GM12878 (cell line): Measurements from ENCODE around the gene CDC6. TPM values are rescaled to one million over a fixed set of nuclear protein-coding genes. Genes with fewer than 3 reads are reported as not detected.

ENCODE experiments used
- ATAC-seq: fragments of 200-7000 bp; cut with Tn5 transposase; 3 replicates; pipeline ENCODE4 v1.9.1; 2020; ENCODE audit warnings: mild to moderate bottlenecking, moderate library complexity
- BruUV-seq: library from RNA; stranded (reverse); fragments of 400-500 nt; replicated peaks from 2 replicates; lab custom pipeline; 2021; lab: Mats Ljungman, UMichigan
- CTCF ChIA-PET: fragments of 300-600 bp; sonication (Branson Sonifier 250); formaldehyde crosslinking; extraction: SDS; loops from one replicate; lab custom pipeline; 2021; ENCODE audit warnings: inconsistent platforms; lab: Yijun Ruan, JAX
- POLR2A ChIA-PET: fragments of 350-600 bp; formaldehyde crosslinking; extraction: SDS; loops from one replicate; lab custom pipeline; 2021; ENCODE audit warnings: inconsistent platforms; lab: Charles Lee
- RAD21 ChIA-PET: fragments of 300-600 bp; sonication (Branson Sonifier 250); formaldehyde crosslinking; loops from one replicate; lab custom pipeline; 2023; ENCODE audit warnings: antibody characterized with exemption; ENCODE audit not compliant: unreplicated experiment; lab: Charles Lee
- SMC1A ChIA-PET: fragments of 300-600 bp; sonication (Branson Sonifier 250); formaldehyde crosslinking; loops from one replicate; lab custom pipeline; 2023; ENCODE audit not compliant: unreplicated experiment, uncharacterized antibody; lab: Charles Lee
- DNase-seq: peaks from one replicate; pipeline ENCODE4 v3.0.0-alpha.2; 2011; ENCODE audit warnings: low read depth, low spot score
- FAIRE-seq: peaks from 3 replicates; lab custom pipeline; 2011; peaks lifted over from hg19 to GRCh38; lab: Jason Lieb, UNC
- H2AFZ ChIP-seq: 2 replicates; pipeline ENCODE4 v1.6.0; 2011; ENCODE audit warnings: low read depth, low read length, control low read depth; ENCODE audit not compliant: control insufficient read depth
- H3K27ac ChIP-seq: 2 replicates; pipeline ENCODE4 v1.5.1; 2011; ENCODE audit warnings: control low read depth; ENCODE audit not compliant: control insufficient read depth, insufficient read depth
- H3K27me3 ChIP-seq, 2 experiments: replicated peaks in 1 of 2; 2 replicates each; pipeline versions ENCODE4 v1.6.0 to v1.6.1; 2011; ENCODE audit warnings: low read length in 1 of 2; ENCODE audit not compliant: control insufficient read depth in 2 of 2, insufficient read depth in 2 of 2
- H3K36me3 ChIP-seq, 2 experiments: 2 replicates each; pipeline ENCODE4 v1.5.1; 2011; ENCODE audit warnings: low read length in 1 of 2; ENCODE audit not compliant: control insufficient read depth in 2 of 2, insufficient read depth in 2 of 2
- H3K4me1 ChIP-seq: 2 replicates; pipeline ENCODE4 v1.6.1; 2011; ENCODE audit warnings: mild to moderate bottlenecking, low read length, moderate library complexity, mixed read lengths; ENCODE audit not compliant: control insufficient read depth, insufficient read depth
- H3K4me2 ChIP-seq: 2 replicates; pipeline ENCODE4 v1.6.0; 2011; ENCODE audit warnings: control low read depth; ENCODE audit not compliant: control insufficient read depth, insufficient read depth
- H3K4me3 ChIP-seq: fragments of 200-600 bp; sonication (generic); 2 replicates; pipeline ENCODE4 v1.5.1; 2016
- H3K79me2 ChIP-seq: 2 replicates; pipeline ENCODE4 v1.6.0; 2011; ENCODE audit warnings: low read length; ENCODE audit not compliant: control insufficient read depth, insufficient read depth
- H3K9ac ChIP-seq: 2 replicates; pipeline ENCODE4 v1.8.0; 2011; ENCODE audit warnings: low read length, control low read depth, mixed read lengths; ENCODE audit not compliant: control insufficient read depth, insufficient read depth
- H3K9me3 ChIP-seq: replicated peaks from 3 replicates; pipeline ENCODE4 v1.5.1; 2011; ENCODE audit warnings: mild to moderate bottlenecking, low read length; ENCODE audit not compliant: control insufficient read depth, insufficient read depth
- H4K20me1 ChIP-seq: 2 replicates; pipeline ENCODE4 v1.6.0; 2011; ENCODE audit not compliant: control insufficient read depth, insufficient read depth
- BRCA1 ChIP-seq: IDR thresholded peaks from 2 replicates; pipeline ENCODE4 v1.6.1; 2011; ENCODE audit warnings: low read depth, low read length, improper control_type of control experiment
- MYC ChIP-seq: IDR thresholded peaks from 2 replicates; pipeline ENCODE4 v1.6.1; 2011; ENCODE audit warnings: mild to moderate bottlenecking, low read length, moderate library complexity, inconsistent platforms; ENCODE audit not compliant: insufficient read depth, insufficient replicate concordance, insufficient read length, severe bottlenecking
- NR2F1 ChIP-seq: fragments of 450-650 bp; conservative IDR thresholded peaks from 2 replicates; pipeline ENCODE4 v1.6.1; 2017; ENCODE audit warnings: mild to moderate bottlenecking
- PAX5 ChIP-seq: IDR thresholded peaks from 2 replicates; pipeline ENCODE4 v1.6.1; 2011; ENCODE audit warnings: low read depth, low read length, borderline replicate concordance
- PAX8 ChIP-seq: fragments of 450-650 bp; IDR thresholded peaks from 2 replicates; pipeline ENCODE4 v1.6.1; 2017; ENCODE audit warnings: mild to moderate bottlenecking, moderate library complexity
- RAD21 ChIP-seq: IDR thresholded peaks from 2 replicates; pipeline ENCODE4 v1.6.1; 2011; ENCODE audit warnings: mild to moderate bottlenecking, low read depth, low read length, moderate library complexity; ENCODE audit not compliant: insufficient read depth
- USF1 ChIP-seq: IDR thresholded peaks from 2 replicates; pipeline ENCODE4 v1.6.1; 2011; ENCODE audit warnings: borderline replicate concordance, low read depth, mild to moderate bottlenecking, moderate library complexity, mixed read lengths, low read length; ENCODE audit not compliant: insufficient read depth; ENCODE audit errors: extremely low read length
- ZNF207 ChIP-seq: fragments of 450-650 bp; IDR thresholded peaks from 2 replicates; pipeline ENCODE4 v1.6.1; 2014; ENCODE audit warnings: antibody characterized with exemption, mild to moderate bottlenecking, borderline replicate concordance
- WGBS: methylation state at CpG from one replicate; pipeline ENCODE4 v1.1.6; 2016; ENCODE audit warnings: low lambda C conversion rate; ENCODE audit not compliant: insufficient replicate concordance, insufficient coverage; ENCODE audit errors: missing lambda C conversion rate; 5-methylcytosine and 5-hydroxymethylcytosine counted together
- in situ Hi-C: fragments of 300-500 bp; cut with MboI; formaldehyde crosslinking; loops from 9 replicates; pipeline ENCODE4 v1.14.3; 2018; ENCODE audit warnings: mixed read lengths
- intact Hi-C: fragments of 100-400 bp; cut with micrococcal nuclease; formaldehyde crosslinking; loops from one replicate; pipeline ENCODE4 v1.14.2; 2022; ENCODE audit not compliant: unreplicated experiment
- polyA plus RNA-seq, 11 experiments: library from polyadenylated mRNA; depleted of rRNA in 4 of 11; unstranded in 6 of 11; stranded (reverse) in 5 of 11; fragments of >200 nt; fragmentation: Nextera tagmentation in 4 of 11; fragmentation: Illumina TruSeq in 1 of 11; extraction: Ambion mirVana in 4 of 11; extraction: Trizol in 1 of 11; gene quantifications; 1 replicate in 1 of 11; 2 replicates in 10 of 11; pipeline versions ENCODE4 v1.2.1 to v1.2.3, GENCODE V29; 2011 to 2016; ENCODE audit warnings: inconsistent platforms in 2 of 11, missing spikeins in 2 of 11, low read depth in 1 of 11
- total RNA-seq, 4 experiments: library from RNA; depleted of rRNA in 3 of 4; stranded (reverse); fragments of >200 nt in 3 of 4; fragmentation: Illumina TruSeq in 1 of 4; extraction: Trizol in 1 of 4; gene quantifications; 2 replicates each; pipeline versions ENCODE4 v1.2.1 to v1.2.3, GENCODE V29; 2013 to 2021
- TF ChIP-seq, protein P1 (sequence below): fragments of 450-650 bp; IDR thresholded peaks from 2 replicates; pipeline ENCODE4 v1.6.1; 2017; ENCODE audit warnings: mild to moderate bottlenecking, moderate library complexity
- TF ChIP-seq, protein P2 (sequence below): fragments of 450-650 bp; IDR thresholded peaks from 2 replicates; pipeline ENCODE4 v1.6.1; 2017; ENCODE audit warnings: mild to moderate bottlenecking
- TF ChIP-seq, protein P3 (sequence below): fragments of 450-650 bp; IDR thresholded peaks from 2 replicates; pipeline ENCODE4 v1.6.1; 2017; ENCODE audit warnings: borderline replicate concordance

Gene CDC6
- total and polyA plus RNA-seq, 10 of the 15 experiments (the other 5 are each of a cell fraction or from before 2014, with no cell fraction given) = 13.3 to 60.9 (median 47.6) TPM

DNA sequence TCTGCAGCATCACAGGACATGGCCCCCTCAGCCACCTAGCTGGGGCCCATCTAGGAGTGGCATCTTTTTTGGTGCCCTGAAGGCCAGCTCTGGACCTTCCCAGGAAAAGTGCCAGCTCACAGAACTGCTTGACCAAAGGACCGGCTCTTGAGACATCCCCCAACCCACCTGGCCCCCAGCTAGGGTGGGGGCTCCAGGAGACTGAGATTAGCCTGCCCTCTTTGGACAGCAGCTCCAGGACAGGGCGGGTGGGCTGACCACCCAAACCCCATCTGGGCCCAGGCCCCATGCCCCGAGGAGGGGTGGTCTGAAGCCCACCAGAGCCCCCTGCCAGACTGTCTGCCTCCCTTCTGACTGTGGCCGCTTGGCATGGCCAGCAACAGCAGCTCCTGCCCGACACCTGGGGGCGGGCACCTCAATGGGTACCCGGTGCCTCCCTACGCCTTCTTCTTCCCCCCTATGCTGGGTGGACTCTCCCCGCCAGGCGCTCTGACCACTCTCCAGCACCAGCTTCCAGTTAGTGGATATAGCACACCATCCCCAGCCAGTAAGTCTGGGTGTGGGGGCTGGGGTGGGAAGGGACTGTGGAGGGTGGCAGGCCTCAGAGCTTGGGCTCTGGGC lies 43.3 kb downstream of the CDC6 start:
- H3K36me3 ChIP-seq = peaks cover 19 to 24% of the 10 kb centered on the region in 2 experiments; a peak in 3 of 4 replicates
- no peaks in the 10 kb centered on the region for H3K9me3 ChIP-seq
- no peak overlapping the region for H3K4me3 ChIP-seq
- in situ Hi-C loops = no loop called here
- no TSS peak for BruUV-seq
- peaks cover 85% of the 10 kb centered on the region for H3K79me2 ChIP-seq
- intact Hi-C loops = loop anchor here (1.0 kb wide), 1 partner anchor 10 kb away; no protein-coding TSS in a partner anchor
- H2AFZ ChIP-seq = no peak overlapping the region
- no peaks in the 10 kb centered on the region for H4K20me1 ChIP-seq
- TF ChIP-seq USF1 (no peak), BRCA1 (no peak), PAX5 (no peak), MYC (no peak), PAX8 (no peak), ZNF207 (no peak), RAD21 (no peak), NR2F1 (no peak)
- TF ChIP-seq, protein P1, sequence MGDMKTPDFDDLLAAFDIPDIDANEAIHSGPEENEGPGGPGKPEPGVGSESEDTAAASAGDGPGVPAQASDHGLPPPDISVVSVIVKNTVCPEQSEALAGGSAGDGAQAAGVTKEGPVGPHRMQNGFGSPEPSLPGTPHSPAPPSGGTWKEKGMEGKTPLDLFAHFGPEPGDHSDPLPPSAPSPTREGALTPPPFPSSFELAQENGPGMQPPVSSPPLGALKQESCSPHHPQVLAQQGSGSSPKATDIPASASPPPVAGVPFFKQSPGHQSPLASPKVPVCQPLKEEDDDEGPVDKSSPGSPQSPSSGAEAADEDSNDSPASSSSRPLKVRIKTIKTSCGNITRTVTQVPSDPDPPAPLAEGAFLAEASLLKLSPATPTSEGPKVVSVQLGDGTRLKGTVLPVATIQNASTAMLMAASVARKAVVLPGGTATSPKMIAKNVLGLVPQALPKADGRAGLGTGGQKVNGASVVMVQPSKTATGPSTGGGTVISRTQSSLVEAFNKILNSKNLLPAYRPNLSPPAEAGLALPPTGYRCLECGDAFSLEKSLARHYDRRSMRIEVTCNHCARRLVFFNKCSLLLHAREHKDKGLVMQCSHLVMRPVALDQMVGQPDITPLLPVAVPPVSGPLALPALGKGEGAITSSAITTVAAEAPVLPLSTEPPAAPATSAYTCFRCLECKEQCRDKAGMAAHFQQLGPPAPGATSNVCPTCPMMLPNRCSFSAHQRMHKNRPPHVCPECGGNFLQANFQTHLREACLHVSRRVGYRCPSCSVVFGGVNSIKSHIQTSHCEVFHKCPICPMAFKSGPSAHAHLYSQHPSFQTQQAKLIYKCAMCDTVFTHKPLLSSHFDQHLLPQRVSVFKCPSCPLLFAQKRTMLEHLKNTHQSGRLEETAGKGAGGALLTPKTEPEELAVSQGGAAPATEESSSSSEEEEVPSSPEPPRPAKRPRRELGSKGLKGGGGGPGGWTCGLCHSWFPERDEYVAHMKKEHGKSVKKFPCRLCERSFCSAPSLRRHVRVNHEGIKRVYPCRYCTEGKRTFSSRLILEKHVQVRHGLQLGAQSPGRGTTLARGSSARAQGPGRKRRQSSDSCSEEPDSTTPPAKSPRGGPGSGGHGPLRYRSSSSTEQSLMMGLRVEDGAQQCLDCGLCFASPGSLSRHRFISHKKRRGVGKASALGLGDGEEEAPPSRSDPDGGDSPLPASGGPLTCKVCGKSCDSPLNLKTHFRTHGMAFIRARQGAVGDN = no peak
- TF ChIP-seq, protein P2, sequence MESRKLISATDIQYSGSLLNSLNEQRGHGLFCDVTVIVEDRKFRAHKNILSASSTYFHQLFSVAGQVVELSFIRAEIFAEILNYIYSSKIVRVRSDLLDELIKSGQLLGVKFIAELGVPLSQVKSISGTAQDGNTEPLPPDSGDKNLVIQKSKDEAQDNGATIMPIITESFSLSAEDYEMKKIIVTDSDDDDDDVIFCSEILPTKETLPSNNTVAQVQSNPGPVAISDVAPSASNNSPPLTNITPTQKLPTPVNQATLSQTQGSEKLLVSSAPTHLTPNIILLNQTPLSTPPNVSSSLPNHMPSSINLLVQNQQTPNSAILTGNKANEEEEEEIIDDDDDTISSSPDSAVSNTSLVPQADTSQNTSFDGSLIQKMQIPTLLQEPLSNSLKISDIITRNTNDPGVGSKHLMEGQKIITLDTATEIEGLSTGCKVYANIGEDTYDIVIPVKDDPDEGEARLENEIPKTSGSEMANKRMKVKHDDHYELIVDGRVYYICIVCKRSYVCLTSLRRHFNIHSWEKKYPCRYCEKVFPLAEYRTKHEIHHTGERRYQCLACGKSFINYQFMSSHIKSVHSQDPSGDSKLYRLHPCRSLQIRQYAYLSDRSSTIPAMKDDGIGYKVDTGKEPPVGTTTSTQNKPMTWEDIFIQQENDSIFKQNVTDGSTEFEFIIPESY = no peak
- TF ChIP-seq, protein P3, sequence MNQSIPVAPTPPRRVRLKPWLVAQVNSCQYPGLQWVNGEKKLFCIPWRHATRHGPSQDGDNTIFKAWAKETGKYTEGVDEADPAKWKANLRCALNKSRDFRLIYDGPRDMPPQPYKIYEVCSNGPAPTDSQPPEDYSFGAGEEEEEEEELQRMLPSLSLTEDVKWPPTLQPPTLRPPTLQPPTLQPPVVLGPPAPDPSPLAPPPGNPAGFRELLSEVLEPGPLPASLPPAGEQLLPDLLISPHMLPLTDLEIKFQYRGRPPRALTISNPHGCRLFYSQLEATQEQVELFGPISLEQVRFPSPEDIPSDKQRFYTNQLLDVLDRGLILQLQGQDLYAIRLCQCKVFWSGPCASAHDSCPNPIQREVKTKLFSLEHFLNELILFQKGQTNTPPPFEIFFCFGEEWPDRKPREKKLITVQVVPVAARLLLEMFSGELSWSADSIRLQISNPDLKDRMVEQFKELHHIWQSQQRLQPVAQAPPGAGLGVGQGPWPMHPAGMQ = no peak
- peak overlapping the region; percentile 54; the same call in 1 of the 2 replicates for H3K27ac ChIP-seq
- DNase-seq (no peak), ATAC-seq (no peak), FAIRE-seq (no peak)
- WGBS = 93% methylated on average over 9 of the region's 10 CpGs
- ChIA-PET CTCF (interaction anchor here (1.1 kb wide), 1 partner anchor 245 kb away, joined by 3 read pairs; no protein-coding TSS in a partner anchor), POLR2A (interaction anchor here (1.3 kb wide), 1 partner anchor 11 kb away, joined by 5 read pairs; no protein-coding TSS in a partner anchor), SMC1A (interaction anchor here (1.4 kb wide), 1 partner anchor 26 kb away, joined by 4 read pairs; no protein-coding TSS in a partner anchor), RAD21 (interaction anchor here (0.5 to 1.5 kb wide), 4 partner anchors 20 to 287 kb away, joined by 3 to 5 read pairs (median 3); no protein-coding TSS in a partner anchor)
- peaks cover 34% of the 10 kb centered on the region for H3K4me1 ChIP-seq
- no peak overlapping the region for H3K4me2 ChIP-seq
- no peak overlapping the region for H3K9ac ChIP-seq
- H3K27me3 ChIP-seq = no peaks in the 10 kb centered on the region
